ENCODE results near the gene TRAPPC3.

The TRAPPC3 gene

GRCh38 chr1:36154335-36154734 lies 5.0 kb upstream of the TRAPPC3 start:
- no peak for DNase-seq (ENCODE audit: low read depth in 2 of 3, low spot score in 1 of 3)

DNA sequence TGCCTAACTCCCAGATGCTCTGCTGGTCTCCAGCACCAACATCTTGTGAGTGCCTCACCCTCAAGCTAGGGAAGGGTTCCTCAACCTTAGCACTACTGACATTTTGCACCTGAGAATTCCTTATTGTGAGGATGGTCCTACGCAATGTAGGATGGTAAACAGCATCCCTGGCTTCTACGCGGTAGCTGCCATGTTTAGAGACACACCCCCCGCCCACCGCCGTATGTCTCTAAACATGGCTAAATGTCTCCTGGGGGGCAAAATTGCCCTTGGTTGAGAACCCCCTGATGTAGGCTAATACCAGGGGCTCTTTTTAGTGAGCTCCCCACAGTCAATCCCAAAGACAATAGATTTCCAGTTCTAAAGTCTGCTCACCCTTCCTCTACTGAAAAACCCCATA lies 4.2 kb upstream of the TRAPPC3 start:
- no peak for DNase-seq (ENCODE audit: low read depth in 2 of 3, low spot score in 1 of 3)

GRCh38 chr1:36151845-36152203 lies 2.5 kb upstream of the TRAPPC3 start:
- DNase-seq (ENCODE audit: low read depth in 2 of 3, low spot score in 1 of 3) = no peak

- DNase-seq (ENCODE audit: low read depth in 2 of 3, low spot score in 1 of 3) = no peak
These were observed 2.0 kb upstream of the TRAPPC3 start for GRCh38 chr1:36151134-36151844.

DNA sequence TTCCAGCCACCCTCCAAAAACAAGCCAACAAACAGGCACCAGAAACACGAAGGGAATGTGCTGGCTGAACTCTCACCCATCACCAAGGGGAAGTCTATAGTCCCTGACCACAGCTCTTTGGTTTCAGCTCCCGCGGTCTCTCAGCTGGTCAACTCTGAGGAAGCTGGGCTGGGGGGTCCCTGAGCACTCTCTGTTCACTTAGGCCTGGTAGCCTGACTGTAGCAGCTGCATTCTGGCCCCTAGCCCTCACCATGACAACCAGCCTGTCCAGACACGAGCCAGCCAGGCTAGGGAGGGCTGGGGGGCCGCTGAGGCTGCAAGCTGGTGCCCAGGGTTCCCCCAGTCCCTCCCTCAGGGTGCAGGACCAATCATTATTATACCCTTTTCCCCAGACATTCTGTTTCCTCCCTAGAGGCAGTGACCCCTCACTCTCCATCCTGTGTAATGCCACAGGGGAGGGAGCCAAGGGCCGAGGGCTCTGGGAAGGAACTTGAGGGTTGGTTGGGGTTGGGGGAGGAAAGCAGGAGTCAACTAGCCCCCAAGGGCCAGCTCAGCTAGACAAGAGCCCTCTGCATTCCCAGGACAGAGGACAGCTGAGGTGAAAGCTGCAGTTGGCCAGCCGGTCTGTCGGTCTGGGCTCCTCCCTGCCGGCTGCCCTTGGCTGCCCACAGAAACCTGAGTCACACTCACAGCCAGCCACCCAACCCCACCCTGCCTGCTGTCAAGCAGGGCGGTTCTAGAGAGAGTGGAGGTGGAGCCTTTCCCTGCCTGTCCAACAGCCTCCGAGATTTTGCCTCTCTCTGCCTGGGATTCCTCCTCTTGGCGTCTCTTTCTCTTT lies 1.2 kb upstream of the TRAPPC3 start:
- DNase-seq (ENCODE audit: low read depth in 2 of 3, low spot score in 1 of 3) = peak in 2 of 3 donors; percentile 72 to 73

GRCh38 chr1:36149973-36150295 lies 648 bp upstream of the TRAPPC3 start:
- DNase-seq (ENCODE audit: low read depth in 2 of 3, low spot score in 1 of 3) = no peak

- DNase-seq (ENCODE audit: low read depth in 2 of 3, low spot score in 1 of 3) = no peak
These were observed 457 bp downstream of the TRAPPC3 start for GRCh38 chr1:36148821-36149236.

DNA sequence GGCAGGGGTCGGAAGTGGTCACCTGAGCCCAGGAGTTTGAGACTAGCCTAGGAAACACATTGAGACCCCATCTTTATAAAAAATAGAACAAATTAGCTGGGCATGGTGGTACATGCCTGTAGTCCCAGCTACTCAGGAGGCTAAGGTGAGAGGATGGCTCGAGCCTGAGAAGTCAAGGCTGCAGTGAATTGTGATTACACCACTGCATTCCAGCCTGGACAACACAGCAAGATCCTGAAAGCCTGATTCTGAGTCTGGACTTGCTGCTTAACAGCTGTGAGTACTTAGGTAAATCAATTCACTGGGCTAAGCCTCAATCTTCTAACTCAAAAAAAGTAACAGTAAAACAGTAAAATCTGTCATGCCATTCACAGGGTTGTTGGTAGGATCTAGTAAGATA lies 4.9 kb downstream of the TRAPPC3 start:
- DNase-seq (ENCODE audit: low read depth in 2 of 3, low spot score in 1 of 3) = no peak

DNA sequence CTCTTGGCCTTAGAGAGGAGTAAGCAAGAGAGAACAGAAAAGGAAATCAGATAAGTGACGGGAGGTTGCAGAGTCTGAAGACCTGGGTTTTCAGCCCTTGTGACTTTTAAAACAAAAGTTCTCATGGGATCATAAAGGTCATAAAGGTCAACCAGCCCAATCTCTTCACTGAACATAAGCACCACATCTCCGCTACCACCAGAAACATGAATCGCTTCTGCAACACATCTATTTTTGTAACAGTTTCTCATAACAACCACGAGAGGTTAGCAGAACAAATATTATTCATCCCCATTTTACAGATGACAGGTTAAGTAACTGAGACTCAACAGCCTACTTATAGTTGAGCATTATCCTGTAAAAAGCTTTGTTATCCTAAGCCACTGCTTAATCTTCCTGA lies 5.9 kb downstream of the TRAPPC3 start:
- DNase-seq (ENCODE audit: low read depth in 2 of 3, low spot score in 1 of 3) = no peak

DNA sequence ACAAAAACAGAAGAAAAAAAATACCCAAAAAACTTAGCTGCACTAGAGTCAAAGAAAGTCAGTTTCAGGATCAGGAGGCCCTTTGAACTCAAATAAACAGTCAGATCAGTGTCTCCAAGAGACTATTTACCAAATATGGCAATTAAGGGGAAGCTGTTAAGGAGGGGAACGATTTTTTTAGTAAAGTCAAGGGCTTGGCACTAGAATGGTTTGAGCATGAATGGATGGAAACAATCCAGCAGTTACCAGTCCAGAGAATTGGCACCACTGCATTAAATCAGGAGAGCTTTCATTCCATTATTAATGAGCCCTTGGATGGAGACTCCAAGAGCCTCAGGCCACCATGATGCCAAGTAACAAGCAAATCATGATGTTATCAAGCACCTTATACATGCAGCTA lies 7.2 kb downstream of the TRAPPC3 start:
- no peak for DNase-seq (ENCODE audit: low read depth in 2 of 3, low spot score in 1 of 3)

GRCh38 chr1:36139521-36139920 lies 9.8 kb downstream of the TRAPPC3 start:
- no peak for DNase-seq (ENCODE audit: low read depth in 2 of 3, low spot score in 1 of 3)

DNA sequence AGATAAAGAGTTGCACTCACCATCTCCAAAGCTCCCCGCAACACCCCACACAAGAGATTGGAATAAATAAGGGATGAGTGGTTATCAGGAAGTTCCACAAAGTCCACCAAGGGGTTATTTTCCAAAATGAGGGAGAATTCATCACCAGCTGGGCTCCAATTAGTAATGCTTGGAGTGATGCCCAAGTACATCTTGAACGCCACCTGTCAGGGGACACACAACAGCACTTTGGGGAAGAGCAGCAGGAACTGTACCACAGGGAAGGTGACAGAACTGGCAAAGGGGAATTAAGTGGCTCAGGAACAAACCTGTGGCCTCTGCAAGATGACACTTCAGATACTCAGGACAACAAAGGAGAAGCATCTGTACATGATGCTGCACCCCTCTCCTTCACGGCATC lies 11.5 kb downstream of the TRAPPC3 start:
- DNase-seq (ENCODE audit: low read depth in 2 of 3, low spot score in 1 of 3) = no peak

DNA sequence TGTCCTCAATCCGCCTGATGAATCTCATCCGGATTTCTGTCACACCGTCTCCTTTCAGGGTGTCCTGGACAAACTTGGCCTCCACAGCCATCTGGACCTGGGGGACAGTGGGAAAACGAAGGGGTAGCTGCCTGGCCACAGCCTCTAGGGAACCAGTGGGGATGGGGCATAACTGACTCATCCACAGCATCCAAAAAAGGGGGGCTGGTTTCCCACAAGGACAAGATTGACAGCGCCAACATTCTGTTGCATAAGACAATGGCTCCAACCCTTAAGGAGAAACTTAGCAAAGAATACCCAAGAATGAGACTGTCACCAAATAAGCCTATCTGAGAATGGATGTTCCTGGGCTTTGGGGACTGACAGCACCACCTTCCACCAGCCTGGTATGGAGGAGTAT lies 12.1 kb downstream of the TRAPPC3 start:
- no peak for DNase-seq (ENCODE audit: low read depth in 2 of 3, low spot score in 1 of 3)

DNA sequence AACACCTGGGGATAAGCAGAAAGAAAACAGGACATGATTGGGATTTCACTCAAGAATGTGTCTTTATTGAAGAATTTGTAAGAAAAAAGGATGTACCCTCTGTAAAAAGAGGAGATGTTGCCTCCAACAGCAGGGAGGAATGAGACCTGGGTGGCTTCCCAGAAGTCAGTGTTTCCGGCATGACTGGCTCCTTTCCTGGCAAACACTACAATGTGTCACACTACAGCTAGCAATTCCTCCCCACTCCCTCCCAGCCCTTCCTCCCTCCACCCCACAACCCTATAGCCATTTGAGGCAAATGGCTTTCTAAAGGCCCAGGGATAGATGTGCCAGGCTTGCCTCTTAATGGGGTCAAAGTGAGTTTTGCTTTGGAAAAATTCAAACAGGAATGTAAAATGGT lies 12.8 kb downstream of the TRAPPC3 start:
- no peak for DNase-seq (ENCODE audit: low read depth in 2 of 3, low spot score in 1 of 3)

DNA sequence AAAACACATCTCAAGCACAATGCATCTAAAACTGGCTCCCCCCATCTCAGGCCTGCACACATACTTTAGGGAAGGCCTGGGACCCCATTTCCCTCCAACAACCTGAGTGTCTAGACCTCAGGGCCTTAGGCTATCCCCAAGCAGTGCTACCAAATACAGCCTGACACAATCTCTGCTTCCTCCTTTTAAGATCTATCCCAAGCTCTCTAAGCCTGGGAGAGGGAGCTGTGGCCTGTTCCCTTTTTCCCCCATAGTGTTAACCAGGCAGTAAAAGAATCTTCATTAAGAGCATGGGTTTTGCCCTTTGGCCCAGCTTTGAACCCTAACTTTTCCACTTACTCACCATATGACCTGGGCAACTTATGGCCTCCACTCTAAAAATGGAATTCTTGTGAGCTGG lies 13.5 kb downstream of the TRAPPC3 start:
- no peak for DNase-seq (ENCODE audit: low read depth in 2 of 3, low spot score in 1 of 3)

DNA sequence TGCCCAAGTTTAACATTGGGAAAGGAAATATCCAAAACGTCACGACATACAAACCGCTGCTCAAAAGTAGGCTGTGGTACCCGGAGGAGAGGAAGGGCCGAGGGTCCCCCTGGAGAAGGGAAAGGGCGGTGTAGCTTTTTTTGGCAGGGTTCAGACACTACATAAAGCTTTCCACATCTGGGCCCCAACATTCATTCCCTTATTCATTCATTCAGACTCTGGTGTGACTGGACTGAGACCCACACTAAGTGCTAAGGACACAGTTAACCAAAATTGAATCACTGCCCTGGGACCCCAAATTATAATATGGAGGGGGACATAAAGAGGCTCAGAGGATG lies 14.0 kb downstream of the TRAPPC3 start:
- DNase-seq (ENCODE audit: low read depth in 2 of 3, low spot score in 1 of 3) = no peak

- no peak for DNase-seq (ENCODE audit: low read depth in 2 of 3, low spot score in 1 of 3)
These were observed 14.6 kb downstream of the TRAPPC3 start for GRCh38 chr1:36134505-36135329.

DNA sequence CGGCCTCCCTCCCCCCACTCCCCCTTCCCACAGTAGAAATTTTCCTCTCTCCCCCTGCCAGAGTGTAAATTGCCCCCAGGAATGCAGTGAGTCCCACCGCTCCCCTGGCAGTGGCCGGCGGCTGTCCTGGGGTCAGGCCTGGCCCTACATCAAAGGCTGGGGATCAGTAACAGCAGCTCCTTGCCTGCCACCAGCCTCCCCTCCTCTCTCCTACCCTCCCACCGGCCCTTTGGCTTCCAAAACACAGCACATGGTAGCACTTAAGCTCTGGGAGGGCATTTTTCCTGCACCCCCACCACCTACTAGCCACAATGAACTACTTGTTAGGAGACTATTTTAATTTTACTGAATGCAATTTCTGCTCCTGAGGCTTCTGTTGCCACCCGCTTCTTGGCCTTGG lies 15.3 kb downstream of the TRAPPC3 start:
- DNase-seq (ENCODE audit: low read depth in 2 of 3, low spot score in 1 of 3) = no peak

DNA sequence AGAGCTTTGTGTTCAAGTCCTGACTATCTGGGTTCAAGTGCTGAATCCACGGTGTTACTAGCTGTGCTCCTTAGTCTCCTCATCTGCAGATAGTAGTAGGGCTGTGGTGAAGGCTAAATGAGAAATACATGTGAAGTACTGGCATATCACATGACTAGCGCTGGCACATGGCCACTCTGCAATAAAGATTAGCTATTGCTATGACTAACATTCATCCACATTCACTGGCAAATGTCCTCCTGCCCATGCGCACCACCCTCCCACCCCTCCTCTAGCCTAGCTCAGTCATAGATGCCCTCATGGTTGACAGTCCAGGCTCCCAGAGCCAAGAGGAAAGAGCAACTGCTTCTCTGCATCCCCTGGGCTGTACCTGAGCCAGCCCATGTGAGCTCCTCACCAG lies 15.8 kb downstream of the TRAPPC3 start:
- DNase-seq (ENCODE audit: low read depth in 2 of 3, low spot score in 1 of 3) = no peak

- no peak for DNase-seq (ENCODE audit: low read depth in 2 of 3, low spot score in 1 of 3)
These were observed 17.3 kb downstream of the TRAPPC3 start for GRCh38 chr1:36132029-36132428.

DNA sequence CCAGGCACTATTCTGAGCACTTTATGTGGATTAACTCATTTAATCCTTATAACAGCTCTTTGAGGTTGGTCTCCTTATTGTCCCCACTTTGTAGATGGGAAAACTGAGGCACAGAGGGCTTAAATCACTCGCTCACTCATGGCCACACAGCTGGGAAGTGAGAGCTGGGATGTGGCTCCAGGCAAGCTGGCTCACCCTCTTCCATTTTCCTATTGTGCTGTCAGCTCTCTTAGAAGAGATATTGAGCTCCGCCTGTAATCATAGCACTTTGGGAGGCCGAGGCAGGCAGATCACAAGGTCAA lies 20.4 kb downstream of the TRAPPC3 start:
- DNase-seq (ENCODE audit: low read depth in 2 of 3, low spot score in 1 of 3) = no peak

- no peak for DNase-seq (ENCODE audit: low read depth in 2 of 3, low spot score in 1 of 3)
These were observed 21.0 kb downstream of the TRAPPC3 start for GRCh38 chr1:36128126-36128904.

Measured in stimulated activated CD4-positive, alpha-beta T cell treated with anti-CD3 and anti-CD28 coated beads, Interleukin-12 subunit alpha, Interleukin-12 subunit beta, amount 100 ng/mL, for 48 hours (primary cell).